Measurements from ENCODE around the gene DIMT1. TPM values are rescaled to one million over a fixed set of nuclear protein-coding genes. Genes with fewer than 3 reads are reported as not detected.

The DIMT1 gene
- total and polyA plus RNA-seq, 2 of the 4 experiments (the other 2 are of a cell fraction) = 27.5 to 46.4 TPM

- no peak for ATAC-seq (ENCODE audit: low read depth)
- intact Hi-C loops (cut with micrococcal nuclease) = no loop called here
- POLR2A ChIA-PET (ENCODE audit: unreplicated experiment) = no interaction called here
These were observed 10.0 kb upstream of the DIMT1 start for GRCh38 chr5:62413711-62414110.

More at GRCh38 chr5:62413711-62414110, 10.0 kb upstream of the DIMT1 start:
- Histone ChIP-seq H3K9ac (ENCODE audit: low read depth, low read length) (no peak overlapping the region), H3K4me2 (ENCODE audit: low read depth, low read length) (peak overlapping the region; percentile 97; the same call in 1 of the 2 replicates), H4K5ac (ENCODE audit: low read depth, low read length) (no peak overlapping the region), H3K4me1 (ENCODE audit: control insufficient read depth, insufficient read depth, low read length) (no peaks in the 10 kb centered on the region; the same call in 1 of the 2 replicates), H3K18ac (ENCODE audit: low read depth, low read length) (no peak overlapping the region), H3K56ac (ENCODE audit: extremely low read depth, insufficient read depth, low read length) (no peak overlapping the region), H3K79me1 (ENCODE audit: low read depth in 1 of 2, low read length in 2 of 2) (peaks cover 10 to 14% of the 10 kb centered on the region in 2 experiments; a peak in 3 of 4 replicates), H3K27ac (ENCODE audit: insufficient read depth, low read length) (no peak overlapping the region), H4K20me1 (ENCODE audit: insufficient read depth, low read length) (no peaks in the 10 kb centered on the region), H3K27me3 (ENCODE audit: control insufficient read depth, insufficient read depth, low read length) (no peaks in the 10 kb centered on the region), H2BK120ac (ENCODE audit: low read depth, low read length) (no peak overlapping the region), H3K23ac (ENCODE audit: low read depth, low read length) (no peak overlapping the region), H2AK9ac (replicated peaks; ENCODE audit: low read depth, low read length, poor library complexity) (no peak overlapping the region), H2AFZ (replicated peaks; ENCODE audit: low read length, poor library complexity) (no peak overlapping the region), H2BK20ac (ENCODE audit: low read depth, low read length) (no peak overlapping the region), H3K4me3 (ENCODE audit: insufficient read depth, low read depth, low read length) (peak overlapping the region; percentile 56; the same call in 1 of the 2 replicates), H3K9me1 (ENCODE audit: insufficient read depth, low read length) (no peaks in the 10 kb centered on the region), H4K8ac (ENCODE audit: low read depth in 2 of 2, low read length in 2 of 2) (no peak overlapping the region), H2BK5ac (ENCODE audit: low read depth, low read length, poor library complexity, severe bottlenecking) (no peak overlapping the region), H3K14ac (replicated peaks; ENCODE audit: low read depth, low read length) (no peak overlapping the region), H3K36me3 (ENCODE audit: control insufficient read depth, insufficient read depth, low read length) (no peaks in the 10 kb centered on the region), H2AK5ac (ENCODE audit: low read depth, low read length) (no peak overlapping the region), H3K9me3 (ENCODE audit: control insufficient read depth, insufficient read depth, low read length) (no peaks in the 10 kb centered on the region), H2BK15ac (ENCODE audit: low read depth, low read length) (no peak overlapping the region), H3K4ac (ENCODE audit: low read depth, low read length) (no peak overlapping the region), H4K91ac (ENCODE audit: insufficient read depth, low read depth, low read length) (no peak overlapping the region)
- WGBS, 2 experiments (ENCODE audit: extremely low coverage in 2 of 2, insufficient read length in 1 of 2) = no CpG with 5 or more reads among the region's 3 CpGs
- dilution Hi-C loops (cut with HindIII; ENCODE audit: low sequenced_read_pairs, unreplicated experiment) = no loop called here
- no peak for DNase-seq
- BruUV-seq (replicated peaks) = no TSS peak
- TF ChIP-seq MXI1 (IDR thresholded peaks at IDR 0.05; ENCODE audit: borderline replicate concordance, low read depth, low read length) = no peak
- in situ Hi-C loops (cut with MboI; ENCODE audit: low sequenced_read_pairs) = no loop called here
- CTCF ChIA-PET = no interaction called here

Measured in IMR-90 (cell line).